Mucosa of rectum (tissue), 2 donors: ENCODE data around the gene MGLL.
"Not testable (repeated sequence)": the region's sequence is repeated elsewhere in the genome, so short reads cannot be mapped to it uniquely, and the experiment has no call there.

Source experiments
- H3K27ac ChIP-seq, 2 donors: one replicate each; pipeline ENCODE4 v1.7.0; 2013; ENCODE audit warnings: inconsistent platforms in 2 of 2, low read depth in 2 of 2, low read length in 2 of 2
- H3K27me3 ChIP-seq, 2 donors: one replicate each; pipeline ENCODE4 v1.7.0; 2013; ENCODE audit warnings: low read length in 2 of 2; ENCODE audit not compliant: control insufficient read depth in 2 of 2, insufficient read depth in 2 of 2
- H3K36me3 ChIP-seq, 2 donors: one replicate each; pipeline ENCODE4 v1.7.0; 2013; ENCODE audit warnings: low read length in 2 of 2; ENCODE audit not compliant: control insufficient read depth in 2 of 2, insufficient read depth in 2 of 2
- H3K4me1 ChIP-seq, 2 donors: one replicate each; pipeline ENCODE4 v1.7.0; 2013; ENCODE audit warnings: low read length in 2 of 2, mild to moderate bottlenecking in 1 of 2; ENCODE audit not compliant: control insufficient read depth in 2 of 2, insufficient read depth in 2 of 2
- H3K4me3 ChIP-seq, 2 donors: one replicate each; pipeline ENCODE4 v1.7.0; 2013; ENCODE audit warnings: low read length in 2 of 2
- H3K9ac ChIP-seq, 2 donors: one replicate each; pipeline ENCODE4 v1.7.0; 2013; ENCODE audit warnings: low read length in 2 of 2, low read depth in 1 of 2, mild to moderate bottlenecking in 1 of 2
- H3K9me3 ChIP-seq, 2 donors: one replicate each; pipeline ENCODE4 v1.7.0; 2013; ENCODE audit warnings: low read length in 2 of 2; ENCODE audit not compliant: control insufficient read depth in 2 of 2
- donor health status: healthy.
- donor health status: Normal muscosa, but diverticular disease.

MGLL gene

GRCh38 chr3:127655641-127656040 lies 166.7 kb downstream of the MGLL start:
- Histone ChIP-seq H3K36me3 (no peaks in the 10 kb centered on the region), H3K27me3 (no peaks in the 10 kb centered on the region), H3K9ac (no peak overlapping the region), H3K27ac (no peak overlapping the region), H3K4me3 (no peak overlapping the region), H3K9me3 (no peaks in the 10 kb centered on the region), H3K4me1 (no peaks in the 10 kb centered on the region)

GRCh38 chr3:127654993-127655392 lies 167.3 kb downstream of the MGLL start:
- not testable (repeated sequence) for H3K4me3 ChIP-seq, H3K9ac ChIP-seq, H3K9me3 ChIP-seq, H3K4me1 ChIP-seq, H3K36me3 ChIP-seq, H3K27me3 ChIP-seq, H3K27ac ChIP-seq

- Histone ChIP-seq H3K9ac (no peak overlapping the region), H3K27ac (no peak overlapping the region), H3K4me1 (no peaks in the 10 kb centered on the region), H3K36me3 (no peaks in the 10 kb centered on the region), H3K4me3 (no peak overlapping the region), H3K9me3 (no peaks in the 10 kb centered on the region), H3K27me3 (no peaks in the 10 kb centered on the region)
These were observed 167.9 kb downstream of the MGLL start for GRCh38 chr3:127654374-127654773.

- H3K27ac ChIP-seq: no peak overlapping the region
These were observed 169.9 kb downstream of the MGLL start for GRCh38 chr3:127652246-127652995.

GRCh38 chr3:127651516-127652172 lies 170.7 kb downstream of the MGLL start:
- H3K4me3 ChIP-seq: no peak overlapping the region
- H3K27me3 ChIP-seq: no peaks in the 10 kb centered on the region

More at GRCh38 chr3:127652246-127652995, 169.9 kb downstream of the MGLL start:
- Histone ChIP-seq H3K9me3 (no peaks in the 10 kb centered on the region), H3K4me3 (no peak overlapping the region), H3K9ac (no peak overlapping the region), H3K36me3 (no peaks in the 10 kb centered on the region), H3K27me3 (no peaks in the 10 kb centered on the region), H3K4me1 (no peaks in the 10 kb centered on the region)

GRCh38 chr3:127650236-127650635 lies 172.1 kb downstream of the MGLL start:
- no peaks in the 10 kb centered on the region for H3K9me3 ChIP-seq
- no peaks in the 10 kb centered on the region for H3K27me3 ChIP-seq

More at GRCh38 chr3:127651516-127652172, 170.7 kb downstream of the MGLL start:
- Histone ChIP-seq H3K27ac (no peak overlapping the region), H3K4me1 (no peaks in the 10 kb centered on the region), H3K9ac (no peak overlapping the region), H3K9me3 (no peaks in the 10 kb centered on the region), H3K36me3 (no peaks in the 10 kb centered on the region)

GRCh38 chr3:127647845-127648204 lies 174.5 kb downstream of the MGLL start:
- Histone ChIP-seq H3K9ac (no peak overlapping the region), H3K9me3 (no peaks in the 10 kb centered on the region), H3K27ac (no peak overlapping the region), H3K4me1 (no peaks in the 10 kb centered on the region), H3K27me3 (no peaks in the 10 kb centered on the region), H3K36me3 (no peaks in the 10 kb centered on the region), H3K4me3 (no peak overlapping the region)

More at GRCh38 chr3:127650236-127650635, 172.1 kb downstream of the MGLL start:
- Histone ChIP-seq H3K27ac (no peak overlapping the region), H3K4me1 (no peaks in the 10 kb centered on the region), H3K4me3 (no peak overlapping the region), H3K9ac (no peak overlapping the region), H3K36me3 (no peaks in the 10 kb centered on the region)

GRCh38 chr3:127647166-127647844 lies 175.0 kb downstream of the MGLL start:
- H3K4me1 ChIP-seq: no peaks in the 10 kb centered on the region
- no peaks in the 10 kb centered on the region for H3K9me3 ChIP-seq
- H3K9ac ChIP-seq: no peak overlapping the region
- no peaks in the 10 kb centered on the region for H3K27me3 ChIP-seq
- H3K36me3 ChIP-seq: no peaks in the 10 kb centered on the region
- H3K4me3 ChIP-seq: no peak overlapping the region
- H3K27ac ChIP-seq: no peak overlapping the region

- H3K27me3 ChIP-seq: no peaks in the 10 kb centered on the region
- H3K4me1 ChIP-seq: no peaks in the 10 kb centered on the region
- H3K9ac ChIP-seq: no peak overlapping the region
- no peak overlapping the region for H3K27ac ChIP-seq
- no peaks in the 10 kb centered on the region for H3K9me3 ChIP-seq
- H3K36me3 ChIP-seq: no peaks in the 10 kb centered on the region
- no peak overlapping the region for H3K4me3 ChIP-seq
These were observed 175.7 kb downstream of the MGLL start for GRCh38 chr3:127646501-127647046.
